ENCODE measurements around the gene EFNA3. TPM values are rescaled to one million over a fixed set of nuclear protein-coding genes. Genes with fewer than 3 reads are reported as not detected.

Gene EFNA3
- polyA plus RNA-seq, 1 donor (not counting 4 experiments of a cell fraction or from before 2014, with no cell fraction given) = 4.4 TPM

DNA sequence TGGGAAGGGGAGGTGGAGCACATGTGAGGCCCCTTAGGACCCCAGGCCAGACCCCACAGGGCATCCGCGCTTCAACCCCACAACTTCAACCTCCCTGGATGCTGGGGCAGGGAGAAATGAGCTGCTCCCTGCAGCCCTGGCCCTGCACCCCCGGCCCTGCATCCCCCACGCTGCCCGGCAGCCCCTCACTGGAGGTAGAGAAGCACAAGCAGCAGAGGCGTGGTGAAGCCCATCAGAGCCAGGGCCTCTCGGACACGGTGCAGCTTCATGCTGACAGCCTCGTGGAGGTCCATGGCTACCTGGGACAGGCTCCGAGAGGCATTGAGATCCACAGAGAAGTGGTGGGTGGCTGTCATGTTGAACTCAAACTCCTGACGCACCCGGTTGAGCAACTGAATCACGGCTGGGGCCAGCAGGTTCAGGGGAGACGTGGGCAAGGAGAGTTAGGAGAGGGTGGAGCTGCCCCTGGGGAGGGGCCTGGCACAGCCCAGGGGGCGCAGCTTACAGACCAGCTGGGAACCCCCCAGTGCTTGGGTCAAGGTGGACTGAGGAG is 48.3 kb upstream of the EFNA3 start:
- H3K9me1 ChIP-seq (ENCODE audit: control insufficient read depth, extremely low read depth, insufficient read depth, low read length) = no peaks in the 10 kb centered on the region
- H3K27me3 ChIP-seq (ENCODE audit: control insufficient read depth, extremely low read depth, insufficient read depth, low read length) = no peaks in the 10 kb centered on the region
- H3K27ac ChIP-seq (ENCODE audit: control insufficient read depth, insufficient read depth, low read length) = no peak overlapping the region
- FAIRE-seq (no peak), DNase-seq (ENCODE audit: low read depth, low spot score) (no peak)
- no peak overlapping the region for H3K4me2 ChIP-seq (ENCODE audit: control insufficient read depth, extremely low read depth, insufficient read depth, low read depth, low read length)
- H3K9me3 ChIP-seq (ENCODE audit: control insufficient read depth, low read depth, low read length) = no peaks in the 10 kb centered on the region
- no peak overlapping the region for H2AFZ ChIP-seq (ENCODE audit: control insufficient read depth, low read length)
- no peaks in the 10 kb centered on the region for H3K79me2 ChIP-seq (ENCODE audit: control insufficient read depth, insufficient read depth, low read length)
- H3K36me3 ChIP-seq (ENCODE audit: control insufficient read depth in 2 of 2, extremely low read depth in 1 of 2, insufficient read depth in 2 of 2, low read length in 2 of 2) = no peaks in the 10 kb centered on the region
- H4K20me1 ChIP-seq (ENCODE audit: control insufficient read depth, extremely low read depth, insufficient read depth, low read length) = no peaks in the 10 kb centered on the region
- dilution Hi-C loops (cut with MboI; ENCODE audit: extremely low pct_ligation_motif_present, low sequenced_read_pairs) = no loop called here
- TF ChIP-seq, protein P1, sequence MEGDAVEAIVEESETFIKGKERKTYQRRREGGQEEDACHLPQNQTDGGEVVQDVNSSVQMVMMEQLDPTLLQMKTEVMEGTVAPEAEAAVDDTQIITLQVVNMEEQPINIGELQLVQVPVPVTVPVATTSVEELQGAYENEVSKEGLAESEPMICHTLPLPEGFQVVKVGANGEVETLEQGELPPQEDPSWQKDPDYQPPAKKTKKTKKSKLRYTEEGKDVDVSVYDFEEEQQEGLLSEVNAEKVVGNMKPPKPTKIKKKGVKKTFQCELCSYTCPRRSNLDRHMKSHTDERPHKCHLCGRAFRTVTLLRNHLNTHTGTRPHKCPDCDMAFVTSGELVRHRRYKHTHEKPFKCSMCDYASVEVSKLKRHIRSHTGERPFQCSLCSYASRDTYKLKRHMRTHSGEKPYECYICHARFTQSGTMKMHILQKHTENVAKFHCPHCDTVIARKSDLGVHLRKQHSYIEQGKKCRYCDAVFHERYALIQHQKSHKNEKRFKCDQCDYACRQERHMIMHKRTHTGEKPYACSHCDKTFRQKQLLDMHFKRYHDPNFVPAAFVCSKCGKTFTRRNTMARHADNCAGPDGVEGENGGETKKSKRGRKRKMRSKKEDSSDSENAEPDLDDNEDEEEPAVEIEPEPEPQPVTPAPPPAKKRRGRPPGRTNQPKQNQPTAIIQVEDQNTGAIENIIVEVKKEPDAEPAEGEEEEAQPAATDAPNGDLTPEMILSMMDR (optimal IDR thresholded peaks at IDR 0.05 in 1 of 3, IDR thresholded peaks at IDR 0.05 in 1 of 3, conservative IDR thresholded peaks at IDR 0.05 in 1 of 3; ENCODE audit: extremely low read depth in 1 of 3, insufficient read depth in 2 of 3, low read length in 3 of 3) = no peak
- TF ChIP-seq EZH2 (IDR thresholded peaks at IDR 0.05; ENCODE audit: low read length) = no peak
- no peak overlapping the region for H3K4me3 ChIP-seq (ENCODE audit: control insufficient read depth in 2 of 3, extremely low read depth in 1 of 3, insufficient read depth in 2 of 3, low read depth in 1 of 3, low read length in 3 of 3)
- H3K4me1 ChIP-seq (ENCODE audit: control insufficient read depth, extremely low read depth, insufficient read depth, low read length) = peaks cover 17% of the 10 kb centered on the region
- H3K9ac ChIP-seq (ENCODE audit: control insufficient read depth, extremely low read depth, insufficient read depth, low read length) = no peak overlapping the region

DNA sequence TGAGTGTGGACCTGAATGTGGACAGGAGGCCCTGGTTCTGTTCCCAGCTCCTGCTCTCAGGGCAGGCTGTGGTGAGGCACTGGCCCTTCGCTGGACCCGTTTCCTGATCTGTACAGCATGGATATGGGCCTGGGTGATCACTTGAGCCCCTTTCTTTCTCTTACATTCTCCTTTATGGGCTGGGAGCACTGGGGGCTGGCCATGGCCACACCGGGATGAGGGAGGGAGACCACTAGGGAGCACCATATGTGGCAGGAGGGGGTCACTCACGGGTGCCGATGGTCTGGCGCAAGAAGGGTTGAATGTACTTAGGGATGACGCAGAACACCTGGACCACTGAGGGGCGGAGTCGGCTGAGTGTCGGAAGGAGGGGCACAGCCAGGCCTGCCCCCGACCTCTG is 47.7 kb upstream of the EFNA3 start:
- no peaks in the 10 kb centered on the region for H4K20me1 ChIP-seq (ENCODE audit: control insufficient read depth, extremely low read depth, insufficient read depth, low read length)
- H3K9me1 ChIP-seq (ENCODE audit: control insufficient read depth, extremely low read depth, insufficient read depth, low read length) = no peaks in the 10 kb centered on the region
- no peaks in the 10 kb centered on the region for H3K36me3 ChIP-seq (ENCODE audit: control insufficient read depth in 2 of 2, extremely low read depth in 1 of 2, insufficient read depth in 2 of 2, low read length in 2 of 2)
- no peaks in the 10 kb centered on the region for H3K79me2 ChIP-seq (ENCODE audit: control insufficient read depth, insufficient read depth, low read length)
- H2AFZ ChIP-seq (ENCODE audit: control insufficient read depth, low read length) = no peak overlapping the region
- H3K9ac ChIP-seq (ENCODE audit: control insufficient read depth, extremely low read depth, insufficient read depth, low read length) = no peak overlapping the region
- H3K4me2 ChIP-seq (ENCODE audit: control insufficient read depth, extremely low read depth, insufficient read depth, low read depth, low read length) = no peak overlapping the region
- dilution Hi-C loops (cut with MboI; ENCODE audit: extremely low pct_ligation_motif_present, low sequenced_read_pairs) = no loop called here
- H3K27me3 ChIP-seq (ENCODE audit: control insufficient read depth, extremely low read depth, insufficient read depth, low read length) = no peaks in the 10 kb centered on the region
- no peaks in the 10 kb centered on the region for H3K9me3 ChIP-seq (ENCODE audit: control insufficient read depth, low read depth, low read length)
- H3K4me3 ChIP-seq (ENCODE audit: control insufficient read depth in 2 of 3, extremely low read depth in 1 of 3, insufficient read depth in 2 of 3, low read depth in 1 of 3, low read length in 3 of 3) = no peak overlapping the region
- FAIRE-seq (no peak), DNase-seq (ENCODE audit: low read depth, low spot score) (no peak)
- H3K4me1 ChIP-seq (ENCODE audit: control insufficient read depth, extremely low read depth, insufficient read depth, low read length) = peaks cover 17% of the 10 kb centered on the region
- H3K27ac ChIP-seq (ENCODE audit: control insufficient read depth, insufficient read depth, low read length) = no peak overlapping the region
- TF ChIP-seq, protein P1 (optimal IDR thresholded peaks at IDR 0.05 in 1 of 3, IDR thresholded peaks at IDR 0.05 in 1 of 3, conservative IDR thresholded peaks at IDR 0.05 in 1 of 3; ENCODE audit: extremely low read depth in 1 of 3, insufficient read depth in 2 of 3, low read length in 3 of 3) = no peak

Measured in keratinocyte (primary cell).